ENCODE data around the gene COL18A1.

GRCh38 chr21:45490049-45490731 lies 85.2 kb downstream of the COL18A1 start:
- TF ChIP-seq, protein P1, sequence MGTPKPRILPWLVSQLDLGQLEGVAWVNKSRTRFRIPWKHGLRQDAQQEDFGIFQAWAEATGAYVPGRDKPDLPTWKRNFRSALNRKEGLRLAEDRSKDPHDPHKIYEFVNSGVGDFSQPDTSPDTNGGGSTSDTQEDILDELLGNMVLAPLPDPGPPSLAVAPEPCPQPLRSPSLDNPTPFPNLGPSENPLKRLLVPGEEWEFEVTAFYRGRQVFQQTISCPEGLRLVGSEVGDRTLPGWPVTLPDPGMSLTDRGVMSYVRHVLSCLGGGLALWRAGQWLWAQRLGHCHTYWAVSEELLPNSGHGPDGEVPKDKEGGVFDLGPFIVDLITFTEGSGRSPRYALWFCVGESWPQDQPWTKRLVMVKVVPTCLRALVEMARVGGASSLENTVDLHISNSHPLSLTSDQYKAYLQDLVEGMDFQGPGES (IDR thresholded peaks at IDR 0.05; ENCODE audit: low read depth, low read length), result no peak
- TF ChIP-seq, protein P2, sequence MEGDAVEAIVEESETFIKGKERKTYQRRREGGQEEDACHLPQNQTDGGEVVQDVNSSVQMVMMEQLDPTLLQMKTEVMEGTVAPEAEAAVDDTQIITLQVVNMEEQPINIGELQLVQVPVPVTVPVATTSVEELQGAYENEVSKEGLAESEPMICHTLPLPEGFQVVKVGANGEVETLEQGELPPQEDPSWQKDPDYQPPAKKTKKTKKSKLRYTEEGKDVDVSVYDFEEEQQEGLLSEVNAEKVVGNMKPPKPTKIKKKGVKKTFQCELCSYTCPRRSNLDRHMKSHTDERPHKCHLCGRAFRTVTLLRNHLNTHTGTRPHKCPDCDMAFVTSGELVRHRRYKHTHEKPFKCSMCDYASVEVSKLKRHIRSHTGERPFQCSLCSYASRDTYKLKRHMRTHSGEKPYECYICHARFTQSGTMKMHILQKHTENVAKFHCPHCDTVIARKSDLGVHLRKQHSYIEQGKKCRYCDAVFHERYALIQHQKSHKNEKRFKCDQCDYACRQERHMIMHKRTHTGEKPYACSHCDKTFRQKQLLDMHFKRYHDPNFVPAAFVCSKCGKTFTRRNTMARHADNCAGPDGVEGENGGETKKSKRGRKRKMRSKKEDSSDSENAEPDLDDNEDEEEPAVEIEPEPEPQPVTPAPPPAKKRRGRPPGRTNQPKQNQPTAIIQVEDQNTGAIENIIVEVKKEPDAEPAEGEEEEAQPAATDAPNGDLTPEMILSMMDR (IDR thresholded peaks at IDR 0.05), result no peak
- TF ChIP-seq RAD21 (IDR thresholded peaks at IDR 0.05; ENCODE audit: low read length) (no peak), REST (IDR thresholded peaks at IDR 0.05; ENCODE audit: low read depth, low read length) (no peak), EZH2phosphoT487 (IDR thresholded peaks at IDR 0.05; ENCODE audit: borderline replicate concordance, low read depth) (no peak), POLR2AphosphoS5 (IDR thresholded peaks at IDR 0.05; ENCODE audit: low read depth, low read length) (no peak), RFX5 (IDR thresholded peaks at IDR 0.05; ENCODE audit: low read length) (no peak), TCF12 (IDR thresholded peaks at IDR 0.05) (no peak), PBX3 (IDR thresholded peaks at IDR 0.05) (no peak), JUND (IDR thresholded peaks at IDR 0.05) (no peak), TAF1 (IDR thresholded peaks at IDR 0.05; ENCODE audit: borderline replicate concordance, low read depth, low read length) (no peak)
